GM21381 (cell line): ENCODE results near the gene ANKRD28.
"Not testable (repeated sequence)": the region's sequence is repeated elsewhere in the genome, so short reads cannot be mapped to it uniquely, and the experiment has no call there.

ENCODE experiments used
- ATAC-seq: cut with Tn5 transposase; IDR thresholded peaks from one replicate; pipeline ENCODE4 v1.9.1; 2021; ENCODE audit warnings: mild to moderate bottlenecking, moderate library complexity; ENCODE audit not compliant: unreplicated experiment

Gene ANKRD28

DNA sequence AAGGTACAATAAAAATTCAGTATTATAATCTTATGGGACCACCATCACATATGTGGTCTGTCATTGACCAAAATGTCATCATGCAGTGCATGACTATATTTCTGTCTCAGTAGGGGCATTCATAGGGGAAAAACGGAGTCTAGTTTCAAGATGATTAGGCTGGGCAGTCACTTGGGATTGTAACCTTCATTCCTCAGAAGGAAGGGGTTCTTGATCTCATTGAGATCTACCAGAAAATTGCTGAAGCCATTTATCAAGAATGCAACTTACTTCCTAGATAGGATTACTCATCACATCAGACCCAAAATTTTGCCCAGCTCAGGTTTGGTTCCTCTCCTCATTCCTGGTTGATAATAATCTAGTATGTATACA is 158.9 kb downstream of the ANKRD28 start:
- no peak for ATAC-seq

DNA sequence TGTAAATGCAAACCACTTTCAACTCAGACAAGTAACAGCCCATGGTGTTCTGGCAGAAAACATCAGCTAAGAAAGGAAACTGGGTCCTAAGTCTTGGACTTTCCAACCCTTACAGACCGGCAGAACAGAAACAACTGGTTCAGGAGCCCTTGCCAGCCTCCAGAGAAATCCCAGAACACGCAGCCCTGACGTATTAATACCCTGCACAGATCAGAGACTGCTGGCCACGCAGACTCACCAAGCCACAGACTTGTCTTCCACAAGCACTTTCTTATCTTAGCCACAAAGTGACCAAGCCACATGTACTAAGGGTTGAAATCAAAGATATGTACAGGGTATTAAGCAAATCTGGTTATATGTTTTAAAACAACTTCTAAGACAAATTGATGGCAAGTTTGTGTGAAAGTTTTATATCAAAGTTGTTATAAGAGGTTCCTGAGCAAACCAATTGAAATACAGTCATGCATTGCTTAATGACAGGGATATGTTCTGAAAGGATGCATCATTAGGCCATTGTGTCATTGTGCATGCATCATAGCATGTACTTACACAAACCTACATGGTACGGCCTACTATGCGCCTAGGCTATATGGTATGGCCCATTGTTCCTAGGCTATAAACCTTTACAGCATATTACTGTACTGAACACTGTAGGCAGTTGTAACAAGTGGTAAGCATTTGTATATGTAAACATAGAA is 159.4 kb downstream of the ANKRD28 start:
- no peak for ATAC-seq

DNA sequence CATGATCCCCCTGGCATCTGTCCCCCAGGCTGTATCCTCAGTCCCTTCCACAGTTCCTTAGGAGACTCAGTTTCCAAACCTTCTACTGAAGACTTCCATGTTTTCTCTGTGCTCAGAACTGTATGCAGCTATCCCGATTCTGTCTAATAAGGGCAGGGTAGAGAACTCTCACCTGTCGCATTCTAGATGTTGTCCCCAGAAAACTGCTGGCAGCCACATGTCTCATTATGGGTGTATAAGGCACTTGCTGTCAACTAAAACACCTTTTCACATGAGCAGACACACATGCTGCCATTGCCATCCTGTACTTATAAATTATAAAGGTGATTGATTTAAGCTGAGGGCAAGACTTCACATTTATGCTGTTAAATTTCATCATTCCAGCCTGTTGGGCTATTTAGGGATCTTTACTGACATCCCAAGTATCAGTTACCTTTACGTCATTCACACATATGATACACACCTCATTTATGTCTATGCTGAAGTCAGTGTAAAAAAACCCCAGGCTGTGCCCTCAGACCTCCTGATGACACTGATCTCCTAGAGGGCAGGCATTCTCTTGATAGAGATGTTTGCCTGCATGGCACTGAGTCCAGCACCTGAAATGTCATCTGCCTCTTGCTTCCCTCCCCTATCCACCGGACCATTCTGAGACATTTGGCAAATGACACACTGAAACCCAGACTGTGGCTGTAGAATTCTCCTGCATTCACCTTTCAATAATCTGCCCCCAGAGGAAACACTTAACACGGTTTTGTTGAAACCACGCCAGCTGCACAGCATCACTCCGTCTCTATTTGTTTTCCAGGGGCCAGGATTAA is 160.4 kb downstream of the ANKRD28 start:
- peak; percentile 48 for ATAC-seq

DNA sequence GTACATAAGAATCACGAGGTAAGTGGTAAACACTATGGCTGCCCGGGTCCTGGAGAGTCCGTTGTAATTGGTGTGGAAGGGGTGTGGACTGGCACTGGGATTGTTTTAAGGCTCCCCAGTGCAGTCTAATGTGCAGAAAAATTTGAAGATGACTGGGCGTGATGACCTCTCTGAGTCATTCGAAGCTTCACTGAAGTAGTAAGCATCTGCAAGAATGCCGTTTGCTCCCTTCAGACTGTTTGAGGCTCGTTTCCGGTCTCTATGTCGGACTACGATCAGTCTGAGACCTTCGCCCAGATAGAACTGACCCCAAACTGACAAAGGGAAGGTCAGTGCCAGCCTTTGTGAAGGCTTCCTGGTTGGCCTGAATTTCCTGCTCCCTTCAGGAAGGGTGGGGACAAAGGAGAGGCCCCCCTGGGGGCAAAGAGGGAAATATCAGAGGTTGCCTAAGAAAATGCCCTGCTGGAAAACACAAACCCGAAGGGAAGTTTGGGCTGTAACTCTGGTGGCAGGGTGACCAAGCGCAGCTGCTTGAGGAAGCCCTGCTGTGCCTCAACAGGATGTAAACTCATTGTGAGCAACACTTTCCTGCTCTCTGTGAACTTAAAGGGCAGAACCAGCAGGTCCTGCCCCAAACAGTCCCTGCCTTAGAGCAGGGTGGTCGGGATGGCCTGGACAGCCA is 161.6 kb downstream of the ANKRD28 start:
- peak; percentile 39 for ATAC-seq

DNA sequence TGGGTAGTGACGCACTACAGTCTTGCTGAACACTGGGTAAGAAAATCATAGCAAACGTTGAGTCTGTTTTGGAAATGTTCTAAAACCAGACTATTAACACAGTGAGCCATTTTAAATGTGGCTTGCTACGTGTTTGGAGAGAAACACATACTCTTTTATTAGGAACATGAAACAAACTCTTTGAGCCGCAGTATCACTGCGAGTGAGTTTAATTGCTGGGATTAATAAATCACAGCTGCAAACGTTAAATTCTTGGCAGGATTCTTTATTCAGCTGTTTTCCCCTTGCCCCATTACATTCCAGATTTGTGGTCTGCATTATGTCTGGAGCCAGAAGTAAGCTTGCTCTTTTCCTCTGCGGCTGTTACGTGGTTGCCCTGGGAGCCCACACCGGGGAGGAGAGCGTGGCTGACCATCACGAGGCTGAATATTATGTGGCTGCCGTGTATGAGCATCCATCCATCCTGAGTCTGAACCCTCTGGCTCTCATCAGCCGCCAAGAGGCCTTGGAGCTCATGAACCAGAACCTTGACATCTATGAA is 162.6 kb downstream of the ANKRD28 start:
- ATAC-seq: no peak

DNA sequence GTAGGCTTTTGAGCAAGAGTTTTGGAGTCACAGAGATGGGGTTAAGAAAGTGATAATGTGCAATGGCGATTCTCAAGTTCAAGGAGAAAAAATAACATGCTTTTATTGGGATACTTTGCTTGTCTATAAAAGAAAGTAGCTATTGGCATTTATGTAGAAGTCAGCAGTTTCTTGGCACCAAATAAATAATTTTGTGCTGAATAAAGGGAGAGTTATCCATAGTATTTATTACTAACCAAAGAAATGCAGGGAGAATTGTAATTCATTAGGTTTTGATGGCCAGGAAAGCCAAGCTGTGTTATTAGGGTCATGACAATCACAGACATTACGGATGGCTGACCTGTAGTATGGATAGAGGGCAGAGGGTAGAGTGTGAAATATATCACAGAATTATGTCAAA is 163.1 kb downstream of the ANKRD28 start:
- no peak for ATAC-seq

DNA sequence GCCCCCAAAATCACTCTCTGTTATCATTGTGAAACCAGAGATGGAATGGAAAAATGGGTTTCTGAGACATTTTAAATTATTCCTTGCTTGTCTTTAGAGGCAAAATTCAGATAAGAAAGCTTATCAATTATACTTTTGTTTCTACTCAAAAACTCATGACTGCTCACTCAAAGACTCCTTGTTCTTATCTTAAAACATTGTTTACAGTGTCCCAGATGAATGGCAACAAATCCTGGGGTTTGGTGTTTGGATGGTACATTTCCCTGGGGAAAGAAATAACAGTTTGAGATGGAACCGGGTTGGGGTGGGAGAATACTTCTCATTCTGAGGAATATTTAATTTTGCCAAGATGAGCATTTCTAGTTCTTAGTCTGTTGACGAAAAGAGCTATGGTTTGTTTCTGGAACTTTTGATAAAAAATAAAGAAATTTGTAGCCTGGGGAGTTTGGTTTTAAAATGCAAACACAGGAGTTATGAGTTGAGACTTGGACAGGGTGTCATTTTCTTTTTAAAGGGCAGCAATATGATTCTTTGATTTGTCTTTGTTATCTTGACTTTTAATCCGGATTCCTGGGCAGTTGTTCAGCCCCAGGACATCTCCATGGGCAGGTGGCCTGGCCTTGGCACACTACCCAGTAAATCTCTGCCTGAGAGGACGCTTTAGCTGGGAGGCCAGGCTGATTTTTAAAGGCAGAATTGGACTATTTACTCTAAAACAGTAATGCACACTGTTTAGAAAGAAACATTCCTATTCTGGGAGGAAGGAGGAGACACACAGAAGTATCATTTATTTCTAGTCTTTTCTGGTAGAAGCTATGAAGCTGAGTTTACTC is 163.8 kb downstream of the ANKRD28 start:
- ATAC-seq: no peak

DNA sequence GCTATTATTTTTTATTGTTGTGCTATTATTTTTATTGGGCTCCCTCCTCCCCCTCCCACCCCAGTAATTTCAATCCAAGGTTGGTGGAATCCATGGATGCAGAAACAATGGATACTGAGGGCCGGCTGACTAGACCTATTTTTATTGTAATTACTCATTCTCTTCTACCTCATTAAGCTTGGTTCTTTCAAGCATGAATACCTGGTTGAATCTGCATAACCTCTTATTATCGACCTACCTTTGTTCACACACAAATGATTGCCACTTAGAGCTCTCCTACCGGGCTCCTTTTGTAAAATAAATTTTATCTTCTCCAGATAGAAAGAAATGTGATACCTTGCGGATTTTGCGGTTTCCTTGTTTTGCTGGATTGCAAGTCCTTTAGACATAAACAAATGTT is 164.6 kb downstream of the ANKRD28 start:
- no peak for ATAC-seq

DNA sequence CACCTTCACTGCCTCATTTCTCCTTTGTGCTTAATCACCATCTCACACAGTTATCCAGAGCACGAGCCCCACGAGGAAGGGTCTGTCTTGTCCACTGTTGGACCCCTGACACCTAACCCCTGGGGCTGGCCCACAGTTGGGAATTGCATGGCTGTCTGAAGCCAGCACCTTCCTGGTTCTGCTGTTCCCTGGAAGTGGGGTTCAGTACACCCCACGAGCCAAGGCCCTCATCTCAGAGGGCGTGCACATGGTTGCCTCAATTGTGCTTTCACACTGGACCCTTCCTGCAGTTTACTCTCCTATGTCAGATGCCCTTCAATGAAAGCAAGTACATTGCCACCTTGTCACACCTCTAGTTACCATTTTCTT is 165.6 kb downstream of the ANKRD28 start:
- ATAC-seq: no peak

DNA sequence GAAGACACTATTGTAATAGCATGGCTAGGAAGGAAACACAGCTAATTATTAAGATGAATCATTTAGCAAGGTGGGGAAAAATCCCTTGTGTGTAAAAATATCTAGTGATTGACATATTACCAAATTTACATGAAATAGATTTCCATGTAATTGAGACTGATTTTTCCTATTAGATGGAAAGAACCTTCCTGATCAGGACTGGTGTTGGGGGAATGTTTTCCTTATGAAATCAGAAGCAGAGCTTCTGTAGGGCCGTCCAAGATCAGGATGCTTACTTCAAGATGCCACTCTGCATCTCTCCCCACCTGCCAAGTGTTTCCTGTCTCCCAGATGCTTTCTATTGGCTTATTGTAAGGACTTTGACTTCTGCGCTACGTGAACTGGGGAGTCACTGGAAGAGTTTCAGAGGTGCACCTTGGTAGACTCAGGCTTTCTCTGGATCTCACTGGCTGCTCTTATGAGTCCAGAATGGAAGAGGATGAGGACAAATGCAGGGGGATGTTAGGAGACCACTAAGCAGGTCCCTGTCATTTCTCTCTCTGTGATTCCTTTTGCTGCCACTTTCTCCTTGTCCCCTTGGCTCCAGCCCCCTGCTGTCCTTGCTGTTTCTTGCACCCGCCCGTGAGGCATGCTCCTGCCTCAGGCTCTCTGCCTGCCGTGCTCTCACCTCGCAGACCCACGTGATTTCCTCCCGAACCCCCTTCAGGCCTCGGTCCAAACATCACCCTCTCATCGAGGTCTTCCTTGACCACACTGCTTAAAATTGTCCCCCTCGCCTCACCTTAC is 166.2 kb downstream of the ANKRD28 start:
- no peak for ATAC-seq

DNA sequence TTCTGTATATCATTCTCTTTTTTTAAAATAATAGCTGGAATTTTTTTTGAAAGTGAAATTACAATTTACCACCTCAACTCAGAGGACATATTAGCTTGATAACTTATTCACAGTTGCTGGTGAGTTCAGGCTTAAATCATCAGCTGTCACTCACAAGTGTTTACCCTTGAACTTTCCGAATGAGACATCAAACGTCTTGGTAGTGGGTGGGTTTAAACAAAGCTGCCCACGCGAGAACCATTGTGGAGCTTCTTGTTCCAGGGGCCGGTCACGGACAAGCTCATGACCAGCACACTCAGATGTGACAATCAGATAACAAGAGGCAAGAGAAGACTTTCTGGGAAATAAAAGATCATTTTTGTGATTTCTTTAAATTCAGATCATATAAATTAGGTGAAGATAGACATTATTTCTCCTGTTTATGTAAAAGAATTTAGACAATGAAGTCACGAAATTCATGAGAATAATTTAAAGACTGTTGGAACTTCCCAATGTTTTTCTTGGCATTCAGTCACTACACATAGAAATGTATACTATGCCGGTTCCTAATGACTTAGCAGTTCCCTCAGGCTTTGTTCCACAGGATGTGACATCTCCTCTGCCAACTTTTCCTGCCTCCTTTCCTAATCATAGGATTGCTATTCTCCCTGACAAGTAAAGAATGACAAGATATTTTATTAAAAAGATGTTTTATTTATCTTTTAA is 167.0 kb downstream of the ANKRD28 start:
- peak; percentile 40 for ATAC-seq

DNA sequence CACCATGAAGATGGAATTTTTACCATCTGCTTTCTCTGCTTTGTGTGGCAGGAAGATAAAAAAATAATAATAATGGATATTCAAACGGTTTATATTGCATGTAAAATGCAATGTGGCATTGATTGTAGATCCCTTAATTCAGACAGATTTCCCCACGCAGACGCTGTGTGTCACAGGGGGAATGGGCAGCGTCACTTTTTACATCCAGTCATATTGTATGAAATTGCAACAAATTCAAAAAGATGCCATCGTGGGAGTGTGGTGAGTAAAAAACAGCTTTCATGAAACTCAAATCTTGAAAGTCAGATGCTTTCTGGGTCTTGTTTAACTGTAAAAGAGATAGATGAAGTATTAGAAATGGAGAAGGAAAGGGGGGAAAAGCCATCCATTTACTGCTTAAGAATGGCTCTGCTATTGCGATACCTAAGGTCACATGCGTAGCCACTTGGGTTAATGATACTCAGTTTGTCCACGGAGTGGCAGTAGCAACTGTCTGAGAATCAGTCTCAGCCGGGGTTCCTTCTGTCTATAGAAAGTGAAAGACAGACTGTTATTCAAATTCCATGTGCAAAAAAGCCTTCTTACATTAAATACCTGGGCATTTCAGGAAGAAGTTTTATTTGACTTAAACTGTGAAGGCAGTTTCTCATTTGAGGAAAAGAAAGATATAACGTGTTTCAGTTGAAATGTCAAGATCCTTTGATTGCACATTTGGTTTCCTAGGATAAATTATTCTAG is 167.8 kb downstream of the ANKRD28 start:
- ATAC-seq: peak; percentile 88

DNA sequence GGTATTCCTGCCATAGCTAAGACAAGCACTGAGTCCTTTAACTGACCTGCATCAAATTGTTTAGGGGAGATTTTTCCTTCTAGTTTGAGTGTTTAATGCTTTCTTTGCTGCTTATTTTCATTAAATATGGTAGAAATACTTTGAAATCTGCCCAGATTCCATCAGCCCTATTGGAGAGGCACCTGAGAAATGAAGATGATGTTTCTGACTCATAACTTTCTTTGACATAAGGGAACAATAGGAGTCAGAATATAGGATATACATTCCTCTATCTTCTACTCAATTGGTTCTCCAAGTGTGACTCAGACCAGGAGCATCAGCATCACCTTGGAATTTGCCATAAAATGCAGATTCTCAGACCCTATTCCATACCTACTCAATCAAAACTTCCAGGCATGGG is 168.8 kb downstream of the ANKRD28 start:
- no peak for ATAC-seq

DNA sequence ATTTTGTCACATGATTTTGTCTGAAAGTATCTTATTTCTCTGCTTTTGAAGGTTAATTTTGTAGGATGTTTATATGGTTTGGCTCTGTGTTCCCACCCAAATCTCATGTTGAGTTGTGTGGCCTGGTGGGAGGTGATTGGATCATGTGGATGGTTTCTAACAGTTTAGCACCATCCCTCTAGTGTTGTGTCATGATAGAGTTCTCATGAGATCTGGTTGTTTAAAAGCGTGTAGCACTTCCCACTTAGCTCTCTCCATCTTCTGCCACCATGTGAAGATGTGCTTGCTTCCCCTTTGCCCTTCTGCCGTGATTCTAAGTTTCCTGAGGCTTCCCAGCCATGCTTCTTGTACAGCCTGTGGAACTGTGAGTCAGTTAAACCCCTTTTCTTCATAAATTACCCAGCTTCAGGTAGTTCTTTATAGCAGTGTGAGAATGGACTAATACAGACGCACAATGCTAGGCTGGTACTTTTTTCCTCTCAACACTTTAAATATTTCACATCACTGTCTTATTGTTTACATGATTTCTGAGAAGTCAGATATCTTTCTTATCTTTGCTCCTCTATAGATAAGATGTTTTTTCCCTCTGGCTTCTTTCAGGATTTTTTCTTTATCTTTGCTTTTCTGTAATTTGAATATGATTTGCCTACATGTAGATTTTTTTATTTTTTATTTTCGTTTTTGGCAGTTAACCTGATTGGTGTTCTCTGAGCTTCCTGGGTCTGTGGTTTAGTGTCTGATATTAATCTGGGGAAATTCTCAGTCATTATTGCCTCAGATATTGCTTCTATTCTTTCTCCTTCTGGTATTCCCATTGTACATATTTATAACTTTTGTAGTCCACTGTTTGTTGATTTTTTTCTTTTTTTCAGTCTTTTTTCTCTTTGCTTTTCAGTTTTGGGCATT is 174.0 kb downstream of the ANKRD28 start:
- no peak for ATAC-seq

DNA sequence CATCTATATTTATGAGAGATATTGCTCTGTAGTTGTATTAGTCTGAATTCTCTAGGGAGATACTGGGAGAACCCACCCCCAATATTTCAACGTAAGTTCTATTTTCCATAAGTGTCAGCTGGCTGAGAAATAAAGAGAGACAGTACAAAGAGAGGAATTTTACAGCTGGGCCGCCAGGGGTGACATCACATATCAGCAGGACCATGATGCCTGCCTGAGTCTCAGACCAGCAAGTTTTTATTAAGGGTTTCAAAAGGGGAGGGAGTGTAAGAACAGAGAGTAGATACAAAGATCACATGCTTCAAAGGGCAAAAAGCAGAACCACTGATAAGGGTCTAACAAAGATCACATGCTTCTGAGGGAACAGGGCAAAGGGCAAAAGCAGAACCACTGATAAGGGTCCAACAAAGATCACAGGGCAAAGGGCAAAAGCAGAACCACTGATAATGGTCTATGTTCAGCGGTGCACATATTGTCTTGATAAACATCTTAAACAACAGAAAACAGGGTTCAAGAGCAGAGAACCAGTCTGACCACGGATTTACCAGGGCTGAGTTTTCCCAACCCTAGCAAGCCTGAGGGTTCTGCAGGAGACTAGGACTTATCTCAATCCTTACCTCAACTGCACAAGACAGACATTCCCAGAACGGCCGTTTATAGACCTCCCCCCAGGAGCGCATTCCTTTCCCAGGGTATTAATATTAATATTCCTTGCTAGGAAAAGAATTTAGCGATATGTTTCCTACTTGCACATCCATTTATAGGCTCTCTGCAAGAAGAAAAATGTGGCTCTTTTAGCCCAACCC is 177.9 kb downstream of the ANKRD28 start:
- ATAC-seq: not testable (repeated sequence)
